Spleen (tissue), 7 donors: ENCODE measurements around the gene FOXF2.

Experiments used
- POLR2A ChIP-seq, 3 donors: fragments of 450-650 bp; IDR thresholded peaks; one replicate each; pipeline ENCODE4 v1.5.1; 2017; ENCODE audit warnings: antibody characterized with exemption in 3 of 3, mild to moderate bottlenecking in 1 of 3
- POLR2AphosphoS5 ChIP-seq, 3 donors: sonication (generic); formaldehyde crosslinking; IDR thresholded peaks; one replicate each; pipeline ENCODE4 v1.5.1; 2017; ENCODE audit warnings: antibody characterized with exemption in 3 of 3
- TF ChIP-seq, protein P1 (sequence below), 11 experiments: fragments of 200-600 bp in 7 of 11; fragments of 450-650 bp in 4 of 11; sonication (generic) in 4 of 11; IDR thresholded peaks in 8 of 11; conservative IDR thresholded peaks in 3 of 11; 1 replicate in 7 of 11; 2 replicates in 4 of 11; pipeline versions ENCODE4 v1.4.0 to v1.8.0; 2016 to 2021; ENCODE audit warnings: antibody characterized with exemption in 11 of 11, inconsistent platforms in 4 of 11, mild to moderate bottlenecking in 1 of 11
- donor health status: DM: no; HTN: no; CAD: no; lungs with moderate emphysema.
- donor health status: DM: no; HTN: no; CAD: no.
- donor health status: DM: no; HTN: no; CAD: no.

GRCh38 chr6:1394514-1395463 is 5.4 kb downstream of the FOXF2 start:
- TF ChIP-seq POLR2A (IDR thresholded peaks at IDR 0.05) (no peak), POLR2AphosphoS5 (IDR thresholded peaks at IDR 0.05) (no peak)
- TF ChIP-seq, protein P1, sequence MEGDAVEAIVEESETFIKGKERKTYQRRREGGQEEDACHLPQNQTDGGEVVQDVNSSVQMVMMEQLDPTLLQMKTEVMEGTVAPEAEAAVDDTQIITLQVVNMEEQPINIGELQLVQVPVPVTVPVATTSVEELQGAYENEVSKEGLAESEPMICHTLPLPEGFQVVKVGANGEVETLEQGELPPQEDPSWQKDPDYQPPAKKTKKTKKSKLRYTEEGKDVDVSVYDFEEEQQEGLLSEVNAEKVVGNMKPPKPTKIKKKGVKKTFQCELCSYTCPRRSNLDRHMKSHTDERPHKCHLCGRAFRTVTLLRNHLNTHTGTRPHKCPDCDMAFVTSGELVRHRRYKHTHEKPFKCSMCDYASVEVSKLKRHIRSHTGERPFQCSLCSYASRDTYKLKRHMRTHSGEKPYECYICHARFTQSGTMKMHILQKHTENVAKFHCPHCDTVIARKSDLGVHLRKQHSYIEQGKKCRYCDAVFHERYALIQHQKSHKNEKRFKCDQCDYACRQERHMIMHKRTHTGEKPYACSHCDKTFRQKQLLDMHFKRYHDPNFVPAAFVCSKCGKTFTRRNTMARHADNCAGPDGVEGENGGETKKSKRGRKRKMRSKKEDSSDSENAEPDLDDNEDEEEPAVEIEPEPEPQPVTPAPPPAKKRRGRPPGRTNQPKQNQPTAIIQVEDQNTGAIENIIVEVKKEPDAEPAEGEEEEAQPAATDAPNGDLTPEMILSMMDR (IDR thresholded peaks at IDR 0.05 in 8 of 11, conservative IDR thresholded peaks at IDR 0.05 in 3 of 11): no peak
